H1 (cell line): Measurements from ENCODE around the gene ZNF77. TPM values are rescaled to one million over a fixed set of nuclear protein-coding genes. Genes with fewer than 3 reads are reported as not detected.
A peak's percentile ranks its signal among the peaks of the same experiment; 100 is the strongest.

Experiments
- CTCF ChIA-PET: fragments of 300-600 bp; sonication (Branson Sonifier 250); formaldehyde crosslinking; loops from one replicate; lab custom pipeline; 2021; ENCODE audit not compliant: partially characterized antibody; lab: Charles Lee
- POLR2A ChIA-PET: fragments of 300-600 bp; sonication (Branson Sonifier 250); formaldehyde crosslinking; loops from one replicate; lab custom pipeline; 2021; ENCODE audit warnings: inconsistent platforms; ENCODE audit not compliant: partially characterized antibody; lab: Charles Lee
- DNase-seq, 2 experiments: peaks; one replicate each; pipeline versions ENCODE4 v3.0.0 to v3.0.0-alpha.2; 2010 to 2022; ENCODE audit warnings: low spot score in 2 of 2, low read depth in 1 of 2, mixed read lengths in 1 of 2
- FAIRE-seq: peaks from 2 replicates; lab custom pipeline; 2011; peaks lifted over from hg19 to GRCh38; lab: Jason Lieb, UNC
- H2AFZ ChIP-seq: 2 replicates; pipeline ENCODE4 v1.8.1; 2012; ENCODE audit warnings: low read length, inconsistent platforms
- H2AK5ac ChIP-seq: 2 replicates; pipeline ENCODE4 v1.6.1; 2013; ENCODE audit warnings: low read depth, low read length
- H2BK120ac ChIP-seq: replicated peaks from 2 replicates; pipeline ENCODE3; 2013; ENCODE audit warnings: low read depth, low read length, inconsistent platforms
- H2BK12ac ChIP-seq: 2 replicates; pipeline ENCODE4 v1.6.1; 2013; ENCODE audit warnings: low read depth, low read length
- H2BK15ac ChIP-seq: 2 replicates; pipeline ENCODE4 v1.6.1; 2013; ENCODE audit warnings: low read length
- H2BK20ac ChIP-seq: 2 replicates; pipeline ENCODE4 v1.6.1; 2013; ENCODE audit warnings: low read length
- H2BK5ac ChIP-seq: 2 replicates; pipeline ENCODE4 v1.6.1; 2013; ENCODE audit warnings: low read depth, low read length
- H3K14ac ChIP-seq: 2 replicates; pipeline ENCODE4 v1.6.1; 2013; ENCODE audit warnings: inconsistent platforms; ENCODE audit not compliant: insufficient read length
- H3K18ac ChIP-seq: 2 replicates; pipeline ENCODE4 v1.6.1; 2013; ENCODE audit warnings: low read length; ENCODE audit errors: extremely low read depth
- H3K23ac ChIP-seq: 2 replicates; pipeline ENCODE4 v1.6.1; 2013; ENCODE audit warnings: inconsistent platforms; ENCODE audit not compliant: insufficient read length
- H3K23me2 ChIP-seq: 2 replicates; pipeline ENCODE4 v1.6.1; 2013; ENCODE audit warnings: low read depth, low read length
- H3K27ac ChIP-seq: 2 replicates; pipeline ENCODE4 v1.6.1; 2011; ENCODE audit warnings: low read depth, low read length, inconsistent platforms
- H3K27me3 ChIP-seq, 4 experiments: replicated peaks in 1 of 4; 1 replicate in 1 of 4; 2 replicates in 3 of 4; pipeline versions ENCODE4 v1.6.1 to v1.8.1; 2011 to 2013; ENCODE audit warnings: low read length in 3 of 4, mild to moderate bottlenecking in 3 of 4, inconsistent platforms in 2 of 4, mixed read lengths in 2 of 4, moderate library complexity in 1 of 4; ENCODE audit not compliant: control insufficient read depth in 3 of 4, insufficient read depth in 3 of 4; ENCODE audit errors: extremely low read depth in 1 of 4
- H3K36me3 ChIP-seq, 4 experiments: 2 replicates each; pipeline versions ENCODE4 v1.6.1 to v1.8.1; 2011 to 2013; ENCODE audit warnings: mild to moderate bottlenecking in 4 of 4, low read length in 3 of 4, moderate library complexity in 2 of 4, control low read depth in 1 of 4, inconsistent platforms in 1 of 4; ENCODE audit not compliant: insufficient read depth in 4 of 4, control insufficient read depth in 2 of 4
- H3K4ac ChIP-seq: replicated peaks from 2 replicates; pipeline ENCODE3; 2013; ENCODE audit warnings: low read length, low read depth, mixed read lengths, inconsistent platforms; ENCODE audit not compliant: insufficient read length
- H3K4me1 ChIP-seq, 4 experiments: replicated peaks in 1 of 4; 1 replicate in 1 of 4; 2 replicates in 3 of 4; pipeline versions ENCODE4 v1.6.1 to v1.8.1; 2011 to 2013; ENCODE audit warnings: low read length in 3 of 4, inconsistent platforms in 2 of 4, mixed read lengths in 1 of 4; ENCODE audit not compliant: insufficient read depth in 4 of 4, control insufficient read depth in 3 of 4
- H3K4me2 ChIP-seq, 2 experiments: 2 replicates each; pipeline versions ENCODE4 v1.6.1 to v1.8.1; 2011 to 2013; ENCODE audit warnings: low read depth in 2 of 2, low read length in 2 of 2, control low read depth in 1 of 2, inconsistent platforms in 1 of 2, mild to moderate bottlenecking in 1 of 2; ENCODE audit not compliant: insufficient read depth in 1 of 2
- H3K4me3 ChIP-seq, 4 experiments: fragments of 200-600, 300-600 bp in 1 of 4; sonication (generic), shearing (Covaris generic), sonication (Bioruptor Twin) in 1 of 4; 2 replicates each; pipeline versions ENCODE4 v1.5.1 to v1.8.1; 2011 to 2016; ENCODE audit warnings: low read length in 4 of 4, low read depth in 3 of 4, control low read depth in 2 of 4, inconsistent platforms in 2 of 4, mild to moderate bottlenecking in 2 of 4, mixed read lengths in 1 of 4, moderate library complexity in 1 of 4; ENCODE audit not compliant: insufficient read depth in 2 of 4; ENCODE audit errors: extremely low read depth in 1 of 4
- H3K56ac ChIP-seq: replicated peaks from 2 replicates; pipeline ENCODE3; 2013; ENCODE audit warnings: low read depth, mild to moderate bottlenecking, mixed read lengths, low read length, inconsistent platforms; ENCODE audit not compliant: insufficient read length
- H3K79me1 ChIP-seq: 2 replicates; pipeline ENCODE4 v1.6.1; 2013; ENCODE audit warnings: low read depth, low read length, control low read depth
- H3K79me2 ChIP-seq, 2 experiments: 2 replicates each; pipeline versions ENCODE4 v1.6.1 to v1.8.1; 2012 to 2013; ENCODE audit warnings: low read length in 2 of 2, mild to moderate bottlenecking in 2 of 2, inconsistent platforms in 1 of 2; ENCODE audit not compliant: insufficient read depth in 2 of 2, control insufficient read depth in 1 of 2
- H3K9ac ChIP-seq, 4 experiments: replicated peaks in 1 of 4; 1 replicate in 1 of 4; 2 replicates in 3 of 4; pipeline versions ENCODE4 v1.6.1 to v1.8.1; 2011 to 2013; ENCODE audit warnings: low read depth in 3 of 4, low read length in 3 of 4, control low read depth in 2 of 4, mild to moderate bottlenecking in 2 of 4, moderate library complexity in 2 of 4, inconsistent platforms in 1 of 4; ENCODE audit errors: extremely low read depth in 1 of 4
- H3K9me3 ChIP-seq, 2 experiments: 2 replicates each; pipeline versions ENCODE4 v1.6.1 to v1.8.1; 2012 to 2013; ENCODE audit warnings: mild to moderate bottlenecking in 2 of 2, moderate library complexity in 2 of 2, control low read depth in 1 of 2, inconsistent platforms in 1 of 2, low read depth in 1 of 2, low read length in 1 of 2, mixed read lengths in 1 of 2; ENCODE audit not compliant: insufficient read depth in 2 of 2
- H4K20me1 ChIP-seq, 2 experiments: replicated peaks in 1 of 2; 2 replicates each; pipeline versions ENCODE3 to v1.8.1; 2011 to 2013; ENCODE audit warnings: inconsistent platforms in 2 of 2, low read length in 2 of 2, mild to moderate bottlenecking in 1 of 2; ENCODE audit not compliant: insufficient read depth in 2 of 2, control insufficient read depth in 1 of 2
- H4K5ac ChIP-seq: 2 replicates; pipeline ENCODE4 v1.6.1; 2013; ENCODE audit warnings: low read length, low read depth, mixed read lengths, inconsistent platforms; ENCODE audit not compliant: insufficient read length
- H4K8ac ChIP-seq: 2 replicates; pipeline ENCODE4 v1.8.0; 2013; ENCODE audit warnings: mild to moderate bottlenecking, moderate library complexity, low read length, inconsistent platforms; ENCODE audit not compliant: insufficient read depth; ENCODE audit errors: extremely low read depth
- H4K91ac ChIP-seq: replicated peaks from 2 replicates; pipeline ENCODE3; 2013; ENCODE audit warnings: low read length, mixed read lengths, inconsistent platforms; ENCODE audit not compliant: insufficient read length
- KDM1A ChIP-seq: fragments of 200-600, 300-600 bp; sonication (generic); IDR thresholded peaks from 2 replicates; pipeline ENCODE4 v1.7.1; 2016; ENCODE audit warnings: mild to moderate bottlenecking, low read length, borderline replicate concordance
- SIRT6 ChIP-seq: IDR thresholded peaks from one replicate; pipeline ENCODE4 v1.7.1; 2012; ENCODE audit warnings: low read length, inconsistent platforms
- WGBS, 2 experiments: shearing (Covaris generic) in 1 of 2; methylation state at CpG; one replicate each; pipeline versions ENCODE4 v1.1.6 to v1.1.7; 2013 to 2015; ENCODE audit warnings: low lambda C conversion rate in 2 of 2, mixed read lengths in 2 of 2, inconsistent platforms in 1 of 2, low coverage in 1 of 2, missing lambda C conversion rate in 1 of 2; ENCODE audit not compliant: insufficient replicate concordance in 2 of 2, insufficient coverage in 1 of 2, insufficient read length in 1 of 2; ENCODE audit errors: extremely low coverage in 1 of 2, missing lambda C conversion rate in 1 of 2; 5-methylcytosine and 5-hydroxymethylcytosine counted together
- polyA plus RNA-seq, 7 experiments: library from polyadenylated mRNA; depleted of rRNA in 3 of 7; stranded (reverse) in 5 of 7; unstranded in 2 of 7; fragments of >200 nt in 5 of 7; fragments of 200-250 nt in 2 of 7; gene quantifications; 1 replicate in 5 of 7; 2 replicates in 1 of 7; 4 replicates in 1 of 7; pipeline versions ENCODE4 v1.2.1 to v1.2.3, GENCODE V29; 2011 to 2013; ENCODE audit warnings: missing spikeins in 2 of 7, mixed read lengths in 2 of 7
- total RNA-seq: library from RNA; stranded (reverse); fragmentation: NEBNext Ultra II Directional; extraction: Animal tissue kit (Norgen Biotek cat#: 25700); gene quantifications from 2 replicates; pipeline ENCODE4 v1.2.1, GENCODE V29; 2021

The ZNF77 gene
- total and polyA plus RNA-seq, 2 of the 8 experiments (the other 6 are each of a cell fraction or from before 2014, with no cell fraction given), result 2.9 to 4.7 TPM

DNA sequence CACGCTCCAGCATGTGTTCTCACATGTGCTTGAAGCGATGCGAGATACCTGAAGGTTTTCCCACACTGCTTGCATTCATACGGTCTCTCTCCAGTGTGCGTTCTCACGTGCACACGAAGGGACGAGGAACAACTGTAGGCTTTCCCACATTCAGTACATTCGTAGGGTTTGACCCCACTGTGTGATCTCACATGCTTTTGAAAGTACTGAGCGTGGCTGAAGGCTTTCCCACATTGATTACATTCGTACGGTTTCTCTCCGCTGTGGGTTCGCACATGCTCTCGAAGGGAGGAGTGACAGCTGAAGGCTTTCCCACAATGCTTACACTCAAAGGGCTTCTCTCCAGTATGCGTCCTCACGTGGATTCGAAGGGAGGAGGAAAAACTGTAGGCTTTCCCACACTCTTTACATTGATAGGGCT, 11.3 kb downstream of the ZNF77 start:
- CTCF ChIA-PET, result no interaction called here
- no peak overlapping the region for H3K14ac ChIP-seq
- no peak overlapping the region for H3K56ac ChIP-seq
- DNase-seq, result no peak
- H2BK120ac ChIP-seq, result no peak overlapping the region
- no peaks in the 10 kb centered on the region for H4K20me1 ChIP-seq
- H3K4me1 ChIP-seq, result no peaks in the 10 kb centered on the region
- no peak overlapping the region for H4K5ac ChIP-seq
- POLR2A ChIA-PET, result no interaction called here
- H2BK5ac ChIP-seq, result no peak overlapping the region
- no peak overlapping the region for H3K9ac ChIP-seq
- H3K36me3 ChIP-seq, result peaks cover 6 to 53% (median 28%) of the 10 kb centered on the region in 4 experiments; a peak in 7 of 8 replicates
- H3K4me2 ChIP-seq, result no peak overlapping the region
- H2BK20ac ChIP-seq, result no peak overlapping the region
- H3K27me3 ChIP-seq, result no peaks in the 10 kb centered on the region
- FAIRE-seq, result no peak
- H3K4ac ChIP-seq, result no peak overlapping the region
- no peaks in the 10 kb centered on the region for H3K23me2 ChIP-seq
- no peak overlapping the region for H3K27ac ChIP-seq
- H3K4me3 ChIP-seq, result peak overlapping the region in 1 of 4 experiments; percentile 27; a peak in 1 of 8 replicates
- H3K18ac ChIP-seq, result no peak overlapping the region
- no peak overlapping the region for H2AFZ ChIP-seq
- TF ChIP-seq SIRT6 (no peak), KDM1A (peak; percentile 78; the same call in 1 of the 2 replicates)
- H3K79me1 ChIP-seq, result no peaks in the 10 kb centered on the region
- H2AK5ac ChIP-seq, result no peak overlapping the region
- H3K23ac ChIP-seq, result no peak overlapping the region
- no peak overlapping the region for H2BK15ac ChIP-seq
- no peak overlapping the region for H4K8ac ChIP-seq
- H2BK12ac ChIP-seq, result no peak overlapping the region
- H3K9me3 ChIP-seq, result peaks cover 46 to 57% of the 10 kb centered on the region in 2 experiments
- H4K91ac ChIP-seq, result no peak overlapping the region
- H3K79me2 ChIP-seq, result no peaks in the 10 kb centered on the region
- 94% methylated on average over 18 of the region's 18 CpGs; no CpG with 5 or more reads in 1 of the 2 experiments for WGBS, 2 experiments
